ENCODE results near the gene ERBB2. TPM values are rescaled to one million over a fixed set of nuclear protein-coding genes. Genes with fewer than 3 reads are reported as not detected.

The ERBB2 gene
- total and polyA plus RNA-seq, 2 of the 8 experiments (the other 6 are each of a cell fraction or from before 2014, with no cell fraction given), result 183 to 394 TPM

DNA sequence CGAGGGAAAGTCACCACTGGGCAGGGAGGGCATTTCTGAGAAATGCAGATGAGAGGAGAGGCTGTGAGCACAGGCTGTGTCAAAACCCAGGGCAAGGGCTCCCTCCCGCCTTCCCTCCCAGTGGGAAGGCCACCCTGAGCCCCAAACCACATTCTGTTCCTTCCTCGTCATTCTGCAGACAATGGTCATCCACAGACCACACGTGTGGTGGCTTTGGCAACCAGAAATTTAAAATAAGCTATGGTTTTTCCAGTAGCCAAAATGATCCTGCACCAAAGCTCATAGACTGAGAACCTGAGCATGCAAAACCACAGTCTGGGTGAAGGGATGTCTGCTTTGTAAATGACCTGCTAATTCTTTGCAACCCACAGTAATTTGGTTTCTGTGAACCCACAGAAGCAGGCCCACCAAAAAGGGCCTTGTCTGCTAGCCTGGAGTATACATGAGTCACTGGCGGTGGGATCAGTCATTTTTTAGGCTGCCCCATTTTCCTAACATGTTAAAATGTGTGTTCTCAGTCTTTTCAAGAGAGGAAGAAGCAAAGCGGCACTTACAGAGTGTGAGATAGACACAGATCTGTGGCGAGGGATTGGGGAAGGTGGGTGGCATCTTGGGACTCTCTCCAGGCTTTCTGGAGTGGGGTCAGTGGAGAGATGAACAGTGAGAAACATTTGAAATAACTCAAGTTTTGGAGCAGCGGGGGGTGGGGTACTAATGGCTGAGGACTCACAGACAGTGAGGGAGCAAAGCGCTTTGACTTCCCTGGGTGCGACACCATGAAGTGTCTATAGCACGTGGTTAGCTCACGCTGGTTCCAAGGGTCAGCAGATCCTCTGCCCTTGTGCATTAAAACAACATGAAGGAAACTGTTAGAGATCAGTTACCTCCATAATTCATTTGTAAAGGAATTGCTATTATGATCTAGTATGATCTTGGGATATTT is 58.3 kb downstream of the ERBB2 start:
- Histone ChIP-seq H2BK5ac (ENCODE audit: low read depth, low read length) (no peak overlapping the region), H2BK20ac (ENCODE audit: low read length) (no peak overlapping the region), H3K56ac (replicated peaks; ENCODE audit: insufficient read length, low read depth, low read length) (no peak overlapping the region), H3K36me3 (ENCODE audit: control insufficient read depth in 2 of 4, insufficient read depth in 4 of 4, low read length in 3 of 4) (no peaks in the 10 kb centered on the region), H3K9ac (replicated peaks in 1 of 4; ENCODE audit: extremely low read depth in 1 of 4, low read depth in 3 of 4, low read length in 3 of 4) (no peak overlapping the region), H2BK15ac (ENCODE audit: low read length) (no peak overlapping the region), H3K4ac (replicated peaks; ENCODE audit: insufficient read length, low read depth, low read length) (no peak overlapping the region), H3K9me3 (ENCODE audit: insufficient read depth in 2 of 2, low read depth in 1 of 2, low read length in 1 of 2) (no peaks in the 10 kb centered on the region), H4K20me1 (replicated peaks in 1 of 2; ENCODE audit: control insufficient read depth in 1 of 2, insufficient read depth in 2 of 2, low read length in 2 of 2) (no peaks in the 10 kb centered on the region), H3K4me2 (ENCODE audit: insufficient read depth in 1 of 2, low read depth in 2 of 2, low read length in 2 of 2) (no peak overlapping the region), H2BK12ac (ENCODE audit: low read depth, low read length) (no peak overlapping the region), H2AK5ac (ENCODE audit: low read depth, low read length) (no peak overlapping the region), H4K5ac (ENCODE audit: insufficient read length, low read depth, low read length) (no peak overlapping the region), H3K4me1 (replicated peaks in 1 of 4; ENCODE audit: control insufficient read depth in 3 of 4, insufficient read depth in 4 of 4, low read length in 3 of 4) (peaks cover 7 to 12% (median 11%) of the 10 kb centered on the region in 4 experiments; a peak in 6 of 7 replicates), H3K4me3 (ENCODE audit: extremely low read depth in 1 of 4, insufficient read depth in 2 of 4, low read depth in 3 of 4, low read length in 4 of 4) (no peak overlapping the region), H2BK120ac (replicated peaks; ENCODE audit: low read depth, low read length) (no peak overlapping the region), H4K8ac (ENCODE audit: extremely low read depth, insufficient read depth, low read length) (no peak overlapping the region), H3K27me3 (replicated peaks in 1 of 4; ENCODE audit: control insufficient read depth in 3 of 4, extremely low read depth in 1 of 4, insufficient read depth in 3 of 4, low read length in 3 of 4) (peaks cover 0 to 2% (median under 1%) of the 10 kb centered on the region in 4 experiments; a peak in 2 of 7 replicates), H3K23me2 (ENCODE audit: low read depth, low read length) (peaks cover 10% of the 10 kb centered on the region; the same call in 1 of the 2 replicates), H3K27ac (ENCODE audit: low read depth, low read length) (no peak overlapping the region), H3K23ac (ENCODE audit: insufficient read length) (no peak overlapping the region), H3K18ac (ENCODE audit: extremely low read depth, low read length) (no peak overlapping the region), H3K79me2 (ENCODE audit: control insufficient read depth in 1 of 2, insufficient read depth in 2 of 2, low read length in 2 of 2) (no peaks in the 10 kb centered on the region), H2AFZ (ENCODE audit: low read length) (no peak overlapping the region), H3K79me1 (ENCODE audit: low read depth, low read length) (no peaks in the 10 kb centered on the region; the same call in 1 of the 2 replicates), H4K91ac (replicated peaks; ENCODE audit: insufficient read length, low read length) (no peak overlapping the region), H3K14ac (ENCODE audit: insufficient read length) (no peak overlapping the region)
- TF ChIP-seq CTBP2 (IDR thresholded peaks at IDR 0.05; ENCODE audit: borderline replicate concordance, insufficient read depth, insufficient read length, low read length) (no peak), YY1 (IDR thresholded peaks at IDR 0.05; ENCODE audit: low read depth, low read length) (no peak), BRCA1 (IDR thresholded peaks at IDR 0.05; ENCODE audit: low read depth, low read length) (no peak), SIN3A (conservative IDR thresholded peaks at IDR 0.05 in 1 of 2, IDR thresholded peaks at IDR 0.05 in 1 of 2; ENCODE audit: low read depth in 1 of 2, low read length in 2 of 2) (no peak)
- TF ChIP-seq, protein P1, sequence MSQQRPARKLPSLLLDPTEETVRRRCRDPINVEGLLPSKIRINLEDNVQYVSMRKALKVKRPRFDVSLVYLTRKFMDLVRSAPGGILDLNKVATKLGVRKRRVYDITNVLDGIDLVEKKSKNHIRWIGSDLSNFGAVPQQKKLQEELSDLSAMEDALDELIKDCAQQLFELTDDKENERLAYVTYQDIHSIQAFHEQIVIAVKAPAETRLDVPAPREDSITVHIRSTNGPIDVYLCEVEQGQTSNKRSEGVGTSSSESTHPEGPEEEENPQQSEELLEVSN (IDR thresholded peaks at IDR 0.05), result no peak
- POLR2A ChIA-PET (ENCODE audit: partially characterized antibody), result interaction anchor here (2.0 kb wide), 1 partner anchor 28 kb away, joined by 9 read pairs; the partner anchor contains the start of gene MIEN1
- CTCF ChIA-PET (ENCODE audit: partially characterized antibody), result interaction anchor here (0.9 to 3.0 kb wide), 6 partner anchors 29 to 137 kb away, joined by 3 to 13 read pairs (median 3); no protein-coding TSS in a partner anchor
- DNase-seq (ENCODE audit: low read depth in 1 of 2, low spot score in 2 of 2) (no peak), FAIRE-seq (no peak)
- 85% methylated on average over 12 of the region's 12 CpGs; no CpG with 5 or more reads in 1 of the 2 experiments for WGBS, 2 experiments (ENCODE audit: extremely low coverage in 1 of 2, insufficient coverage in 1 of 2, insufficient read length in 1 of 2, insufficient replicate concordance in 2 of 2, low coverage in 1 of 2, low lambda C conversion rate in 2 of 2, missing lambda C conversion rate in 1 of 2)
